ENCODE results near the gene VIPR2. TPM values are rescaled to one million over a fixed set of nuclear protein-coding genes. Genes with fewer than 3 reads are reported as not detected.

Gene VIPR2
- total and polyA plus RNA-seq, 2 of the 13 experiments (the other 11 are each of a cell fraction or from before 2014, with no cell fraction given), result not detected

DNA sequence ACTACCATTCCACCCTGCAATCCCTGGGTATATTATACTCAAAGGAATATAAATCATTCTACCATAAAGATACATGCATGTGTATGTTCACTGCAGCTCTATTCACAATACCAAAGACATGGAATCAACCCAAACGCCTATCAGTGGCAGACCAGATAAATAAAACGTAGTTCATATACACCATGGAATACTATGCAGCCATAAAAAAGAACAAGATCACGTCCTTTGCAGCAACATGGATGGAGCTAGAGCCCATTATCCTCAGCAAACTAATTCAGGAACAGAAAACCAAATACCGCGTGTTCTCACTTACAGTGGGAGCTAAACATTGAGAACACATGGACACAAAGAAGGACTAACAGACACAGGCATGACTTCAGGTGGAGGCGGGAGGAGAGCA is 150.0 kb downstream of the VIPR2 start:
- no peaks in the 10 kb centered on the region for H3K36me3 ChIP-seq (replicated peaks in 1 of 2; ENCODE audit: control insufficient read depth in 1 of 2, insufficient read depth in 2 of 2, low read length in 2 of 2)
- H3K9me3 ChIP-seq (ENCODE audit: low read length), result no peaks in the 10 kb centered on the region
- H3K9ac ChIP-seq (ENCODE audit: insufficient read depth, low read depth, low read length), result no peak overlapping the region
- in situ Hi-C loops (cut with HindIII; ENCODE audit: extremely low pct_ligation_motif_present, low pct_unique_long_range_greater_than_20kb) (no loop called here), intact Hi-C loops (cut with micrococcal nuclease; ENCODE audit: unreplicated experiment) (no loop called here)
- no peak overlapping the region for H3K4me2 ChIP-seq (ENCODE audit: low read depth, low read length)
- ChIA-PET CTCF (ENCODE audit: low intra/inter-chr PET ratio, low total read pairs) (no interaction called here), POLR2A (no interaction called here)
- BruUV-seq (replicated peaks), result no TSS peak
- no peaks in the 10 kb centered on the region for H3K79me2 ChIP-seq (ENCODE audit: insufficient read depth, low read length)
- FAIRE-seq, result no peak
- WGBS (ENCODE audit: low lambda C conversion rate), result 21% methylated on average over 6 of the region's 6 CpGs
- no peak overlapping the region for H3K27ac ChIP-seq (ENCODE audit: extremely low read length, insufficient read depth, low read length)
- TF ChIP-seq DR1 (CRISPR knock-in tag; IDR thresholded peaks at IDR 0.05) (no peak), NR3C1 (CRISPR knock-in tag; IDR thresholded peaks at IDR 0.05) (no peak), ZNF432 (CRISPR knock-in tag; IDR thresholded peaks at IDR 0.05; ENCODE audit: borderline replicate concordance) (no peak), MXI1 (IDR thresholded peaks at IDR 0.05; ENCODE audit: borderline replicate concordance, low read depth, low read length) (no peak), ZNF850 (CRISPR knock-in tag; conservative IDR thresholded peaks at IDR 0.05) (no peak), ZNF569 (CRISPR knock-in tag; IDR thresholded peaks at IDR 0.05; ENCODE audit: borderline replicate concordance) (no peak), SP5 (CRISPR knock-in tag; IDR thresholded peaks at IDR 0.05; ENCODE audit: borderline replicate concordance, low read depth) (no peak), ZNF558 (CRISPR knock-in tag; IDR thresholded peaks at IDR 0.05; ENCODE audit: borderline replicate concordance) (no peak), ZEB1 (IDR thresholded peaks at IDR 0.05; ENCODE audit: insufficient replicate concordance, low read depth) (no peak), ADNP (CRISPR knock-in tag; IDR thresholded peaks at IDR 0.05) (no peak), SP2 (CRISPR knock-in tag; IDR thresholded peaks at IDR 0.05) (no peak), ZMYM3 (CRISPR knock-in tag; IDR thresholded peaks at IDR 0.05) (no peak), NR2F6 (IDR thresholded peaks at IDR 0.05) (no peak), NR2F6 (CRISPR knock-in tag; IDR thresholded peaks at IDR 0.05) (no peak)
- TF ChIP-seq, protein P1, sequence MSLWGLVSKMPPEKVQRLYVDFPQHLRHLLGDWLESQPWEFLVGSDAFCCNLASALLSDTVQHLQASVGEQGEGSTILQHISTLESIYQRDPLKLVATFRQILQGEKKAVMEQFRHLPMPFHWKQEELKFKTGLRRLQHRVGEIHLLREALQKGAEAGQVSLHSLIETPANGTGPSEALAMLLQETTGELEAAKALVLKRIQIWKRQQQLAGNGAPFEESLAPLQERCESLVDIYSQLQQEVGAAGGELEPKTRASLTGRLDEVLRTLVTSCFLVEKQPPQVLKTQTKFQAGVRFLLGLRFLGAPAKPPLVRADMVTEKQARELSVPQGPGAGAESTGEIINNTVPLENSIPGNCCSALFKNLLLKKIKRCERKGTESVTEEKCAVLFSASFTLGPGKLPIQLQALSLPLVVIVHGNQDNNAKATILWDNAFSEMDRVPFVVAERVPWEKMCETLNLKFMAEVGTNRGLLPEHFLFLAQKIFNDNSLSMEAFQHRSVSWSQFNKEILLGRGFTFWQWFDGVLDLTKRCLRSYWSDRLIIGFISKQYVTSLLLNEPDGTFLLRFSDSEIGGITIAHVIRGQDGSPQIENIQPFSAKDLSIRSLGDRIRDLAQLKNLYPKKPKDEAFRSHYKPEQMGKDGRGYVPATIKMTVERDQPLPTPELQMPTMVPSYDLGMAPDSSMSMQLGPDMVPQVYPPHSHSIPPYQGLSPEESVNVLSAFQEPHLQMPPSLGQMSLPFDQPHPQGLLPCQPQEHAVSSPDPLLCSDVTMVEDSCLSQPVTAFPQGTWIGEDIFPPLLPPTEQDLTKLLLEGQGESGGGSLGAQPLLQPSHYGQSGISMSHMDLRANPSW (CRISPR knock-in tag; IDR thresholded peaks at IDR 0.05; ENCODE audit: borderline replicate concordance), result no peak
- TF ChIP-seq, protein P2, sequence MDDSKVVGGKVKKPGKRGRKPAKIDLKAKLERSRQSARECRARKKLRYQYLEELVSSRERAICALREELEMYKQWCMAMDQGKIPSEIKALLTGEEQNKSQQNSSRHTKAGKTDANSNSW (CRISPR knock-in tag; IDR thresholded peaks at IDR 0.05; ENCODE audit: borderline replicate concordance), result no peak
- TF ChIP-seq, protein P3, sequence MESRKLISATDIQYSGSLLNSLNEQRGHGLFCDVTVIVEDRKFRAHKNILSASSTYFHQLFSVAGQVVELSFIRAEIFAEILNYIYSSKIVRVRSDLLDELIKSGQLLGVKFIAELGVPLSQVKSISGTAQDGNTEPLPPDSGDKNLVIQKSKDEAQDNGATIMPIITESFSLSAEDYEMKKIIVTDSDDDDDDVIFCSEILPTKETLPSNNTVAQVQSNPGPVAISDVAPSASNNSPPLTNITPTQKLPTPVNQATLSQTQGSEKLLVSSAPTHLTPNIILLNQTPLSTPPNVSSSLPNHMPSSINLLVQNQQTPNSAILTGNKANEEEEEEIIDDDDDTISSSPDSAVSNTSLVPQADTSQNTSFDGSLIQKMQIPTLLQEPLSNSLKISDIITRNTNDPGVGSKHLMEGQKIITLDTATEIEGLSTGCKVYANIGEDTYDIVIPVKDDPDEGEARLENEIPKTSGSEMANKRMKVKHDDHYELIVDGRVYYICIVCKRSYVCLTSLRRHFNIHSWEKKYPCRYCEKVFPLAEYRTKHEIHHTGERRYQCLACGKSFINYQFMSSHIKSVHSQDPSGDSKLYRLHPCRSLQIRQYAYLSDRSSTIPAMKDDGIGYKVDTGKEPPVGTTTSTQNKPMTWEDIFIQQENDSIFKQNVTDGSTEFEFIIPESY (CRISPR knock-in tag; IDR thresholded peaks at IDR 0.05), result no peak
- TF ChIP-seq, protein P4, sequence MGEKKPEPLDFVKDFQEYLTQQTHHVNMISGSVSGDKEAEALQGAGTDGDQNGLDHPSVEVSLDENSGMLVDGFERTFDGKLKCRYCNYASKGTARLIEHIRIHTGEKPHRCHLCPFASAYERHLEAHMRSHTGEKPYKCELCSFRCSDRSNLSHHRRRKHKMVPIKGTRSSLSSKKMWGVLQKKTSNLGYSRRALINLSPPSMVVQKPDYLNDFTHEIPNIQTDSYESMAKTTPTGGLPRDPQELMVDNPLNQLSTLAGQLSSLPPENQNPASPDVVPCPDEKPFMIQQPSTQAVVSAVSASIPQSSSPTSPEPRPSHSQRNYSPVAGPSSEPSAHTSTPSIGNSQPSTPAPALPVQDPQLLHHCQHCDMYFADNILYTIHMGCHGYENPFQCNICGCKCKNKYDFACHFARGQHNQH (CRISPR knock-in tag; IDR thresholded peaks at IDR 0.05), result no peak
- H4K20me1 ChIP-seq (ENCODE audit: insufficient read depth, low read length), result no peaks in the 10 kb centered on the region
- no peak for DNase-seq (ENCODE audit: low spot score)
- H2AFZ ChIP-seq (ENCODE audit: low read length), result no peak overlapping the region
- ATAC-seq, result no peak
- H3K4me3 ChIP-seq (replicated peaks in 1 of 3; ENCODE audit: insufficient read depth in 1 of 3, low read depth in 2 of 3, low read length in 3 of 3), result no peak overlapping the region
- no peaks in the 10 kb centered on the region for H3K4me1 ChIP-seq (ENCODE audit: insufficient read depth, low read length)
- H3K27me3 ChIP-seq (ENCODE audit: control insufficient read depth in 1 of 2, insufficient read depth in 2 of 2, low read length in 2 of 2), result peaks cover 11 to 42% of the 10 kb centered on the region in 2 experiments; a peak in 4 of 5 replicates
